K562 (cell line): ENCODE results near the gene OXTR. TPM values are rescaled to one million over a fixed set of nuclear protein-coding genes. Genes with fewer than 3 reads are reported as not detected.

Experiments
- CCAR2 ChIP-seq: fragments of 200-400 bp; formaldehyde crosslinking; IDR thresholded peaks from 2 replicates; pipeline ENCODE4 v1.6.1; 2017; ENCODE audit warnings: mild to moderate bottlenecking, low read depth, low read length
- NFE2L1 ChIP-seq: fragments of 450-650 bp; IDR thresholded peaks from 2 replicates; pipeline ENCODE4 v1.6.1; 2016; ENCODE audit warnings: missing genetic modification characterization, low read depth, mild to moderate bottlenecking, missing compliant biosample characterization, moderate library complexity, borderline replicate concordance
- NR2C2 ChIP-seq, 2 experiments: fragments of 200-800 bp in 1 of 2; sonication (Bioruptor generic) in 1 of 2; sonication (generic) in 1 of 2; formaldehyde crosslinking in 1 of 2; IDR thresholded peaks; 2 replicates each; pipeline versions ENCODE4 v1.6.1 to v1.8.0; 2016 to 2022; ENCODE audit warnings: mild to moderate bottlenecking in 1 of 2, missing compliant biosample characterization in 1 of 2, missing genetic modification characterization in 1 of 2, missing genetic modification reagents in 1 of 2
- TSC22D4 ChIP-seq: fragments of 450-650 bp; IDR thresholded peaks from 2 replicates; pipeline ENCODE4 v1.6.1; 2016; ENCODE audit warnings: missing genetic modification characterization, missing biosample characterization, control low read depth
- YY1 ChIP-seq, 3 experiments: IDR thresholded peaks; 2 replicates each; pipeline ENCODE4 v1.6.1; 2011; ENCODE audit warnings: low read length in 2 of 3, mild to moderate bottlenecking in 2 of 3, moderate library complexity in 2 of 3, borderline replicate concordance in 1 of 3, control low read depth in 1 of 3, low read depth in 1 of 3; ENCODE audit not compliant: insufficient read depth in 3 of 3, insufficient replicate concordance in 2 of 3, control insufficient read depth in 1 of 3, insufficient read length in 1 of 3; ENCODE audit errors: extremely low read depth in 1 of 3
- ZNF124 ChIP-seq: sonication (generic); formaldehyde crosslinking; IDR thresholded peaks from 2 replicates; pipeline ENCODE4 v1.8.1; 2022; ENCODE audit warnings: missing genetic modification reagents
- polyA plus RNA-seq, 8 experiments: library from polyadenylated mRNA; depleted of rRNA in 4 of 8; stranded (reverse) in 5 of 8; unstranded in 3 of 8; fragments of >200 nt; fragmentation: Nextera tagmentation in 2 of 8; fragmentation: Illumina TruSeq in 1 of 8; extraction: Ambion mirVana in 2 of 8; extraction: Trizol in 1 of 8; gene quantifications; 2 replicates each; pipeline versions ENCODE4 v1.2.1 to v1.2.3, GENCODE V29; 2011 to 2014; ENCODE audit warnings: inconsistent platforms in 1 of 8, missing spikeins in 1 of 8
- total RNA-seq, 7 experiments: library from RNA; depleted of rRNA in 6 of 7; stranded (reverse); fragments of >200 nt in 6 of 7; fragmentation: Illumina TruSeq in 2 of 7; extraction: Trizol in 2 of 7; gene quantifications; 2 replicates each; pipeline versions ENCODE4 v1.2.1 to v1.2.3, GENCODE V29; 2011 to 2021; ENCODE audit warnings: low replicate concordance in 1 of 7
- TF ChIP-seq, protein P1 (sequence below): fragments of 450-650 bp; IDR thresholded peaks from 2 replicates; pipeline ENCODE4 v1.6.1; 2017; ENCODE audit warnings: antibody characterized with exemption, mild to moderate bottlenecking
- TF ChIP-seq, protein P2 (sequence below), 2 experiments: fragments of 450-650 bp; IDR thresholded peaks; 2 replicates each; pipeline ENCODE4 v1.6.1; 2018; ENCODE audit warnings: mild to moderate bottlenecking in 2 of 2, low read depth in 1 of 2; ENCODE audit not compliant: partially characterized antibody in 2 of 2

Gene OXTR
- total and polyA plus RNA-seq, 9 of the 15 experiments (the other 6 are each of a cell fraction or from before 2014, with no cell fraction given) = 0.14 to 1.3 (median 0.80) TPM

DNA sequence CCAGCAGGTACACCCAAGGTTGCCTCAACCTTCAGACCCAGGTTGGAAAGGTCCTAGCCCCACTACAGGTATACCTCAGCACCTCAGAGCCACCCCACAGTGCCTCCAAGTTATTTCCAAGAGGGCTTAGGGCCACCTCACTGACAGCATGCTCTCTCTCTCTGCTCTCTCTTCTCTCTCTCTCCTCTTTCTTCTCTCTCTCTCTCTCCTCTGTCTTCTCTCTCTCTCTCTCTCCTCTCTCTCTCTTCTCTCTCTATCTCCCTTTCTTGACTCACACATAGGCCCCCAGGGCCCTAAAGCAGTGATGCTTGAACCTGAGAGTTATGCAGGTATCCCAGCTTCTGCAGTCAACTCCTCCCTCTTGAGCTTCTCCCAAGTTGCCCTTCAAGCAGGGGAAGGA, 31.6 kb downstream of the OXTR start (continued):
- TF ChIP-seq, protein P1, sequence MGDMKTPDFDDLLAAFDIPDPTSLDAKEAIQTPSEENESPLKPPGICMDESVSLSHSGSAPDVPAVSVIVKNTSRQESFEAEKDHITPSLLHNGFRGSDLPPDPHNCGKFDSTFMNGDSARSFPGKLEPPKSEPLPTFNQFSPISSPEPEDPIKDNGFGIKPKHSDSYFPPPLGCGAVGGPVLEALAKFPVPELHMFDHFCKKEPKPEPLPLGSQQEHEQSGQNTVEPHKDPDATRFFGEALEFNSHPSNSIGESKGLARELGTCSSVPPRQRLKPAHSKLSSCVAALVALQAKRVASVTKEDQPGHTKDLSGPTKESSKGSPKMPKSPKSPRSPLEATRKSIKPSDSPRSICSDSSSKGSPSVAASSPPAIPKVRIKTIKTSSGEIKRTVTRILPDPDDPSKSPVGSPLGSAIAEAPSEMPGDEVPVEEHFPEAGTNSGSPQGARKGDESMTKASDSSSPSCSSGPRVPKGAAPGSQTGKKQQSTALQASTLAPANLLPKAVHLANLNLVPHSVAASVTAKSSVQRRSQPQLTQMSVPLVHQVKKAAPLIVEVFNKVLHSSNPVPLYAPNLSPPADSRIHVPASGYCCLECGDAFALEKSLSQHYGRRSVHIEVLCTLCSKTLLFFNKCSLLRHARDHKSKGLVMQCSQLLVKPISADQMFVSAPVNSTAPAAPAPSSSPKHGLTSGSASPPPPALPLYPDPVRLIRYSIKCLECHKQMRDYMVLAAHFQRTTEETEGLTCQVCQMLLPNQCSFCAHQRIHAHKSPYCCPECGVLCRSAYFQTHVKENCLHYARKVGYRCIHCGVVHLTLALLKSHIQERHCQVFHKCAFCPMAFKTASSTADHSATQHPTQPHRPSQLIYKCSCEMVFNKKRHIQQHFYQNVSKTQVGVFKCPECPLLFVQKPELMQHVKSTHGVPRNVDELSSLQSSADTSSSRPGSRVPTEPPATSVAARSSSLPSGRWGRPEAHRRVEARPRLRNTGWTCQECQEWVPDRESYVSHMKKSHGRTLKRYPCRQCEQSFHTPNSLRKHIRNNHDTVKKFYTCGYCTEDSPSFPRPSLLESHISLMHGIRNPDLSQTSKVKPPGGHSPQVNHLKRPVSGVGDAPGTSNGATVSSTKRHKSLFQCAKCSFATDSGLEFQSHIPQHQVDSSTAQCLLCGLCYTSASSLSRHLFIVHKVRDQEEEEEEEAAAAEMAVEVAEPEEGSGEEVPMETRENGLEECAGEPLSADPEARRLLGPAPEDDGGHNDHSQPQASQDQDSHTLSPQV = no peak
- TF ChIP-seq YY1 (IDR thresholded peaks at IDR 0.05; ENCODE audit: borderline replicate concordance in 1 of 3, control insufficient read depth in 1 of 3, extremely low read depth in 1 of 3, insufficient read depth in 3 of 3, insufficient read length in 1 of 3, insufficient replicate concordance in 2 of 3, low read depth in 1 of 3, low read length in 2 of 3) (no peak), TSC22D4 (tag) (no peak), NFE2L1 (tag) (no peak), ZNF124 (CRISPR knock-in tag) (no peak), NR2C2 (CRISPR knock-in tag; IDR thresholded peaks at IDR 0.05) (no peak), NR2C2 (tag; IDR thresholded peaks at IDR 0.05) (no peak), CCAR2 (no peak)
- TF ChIP-seq, protein P2, sequence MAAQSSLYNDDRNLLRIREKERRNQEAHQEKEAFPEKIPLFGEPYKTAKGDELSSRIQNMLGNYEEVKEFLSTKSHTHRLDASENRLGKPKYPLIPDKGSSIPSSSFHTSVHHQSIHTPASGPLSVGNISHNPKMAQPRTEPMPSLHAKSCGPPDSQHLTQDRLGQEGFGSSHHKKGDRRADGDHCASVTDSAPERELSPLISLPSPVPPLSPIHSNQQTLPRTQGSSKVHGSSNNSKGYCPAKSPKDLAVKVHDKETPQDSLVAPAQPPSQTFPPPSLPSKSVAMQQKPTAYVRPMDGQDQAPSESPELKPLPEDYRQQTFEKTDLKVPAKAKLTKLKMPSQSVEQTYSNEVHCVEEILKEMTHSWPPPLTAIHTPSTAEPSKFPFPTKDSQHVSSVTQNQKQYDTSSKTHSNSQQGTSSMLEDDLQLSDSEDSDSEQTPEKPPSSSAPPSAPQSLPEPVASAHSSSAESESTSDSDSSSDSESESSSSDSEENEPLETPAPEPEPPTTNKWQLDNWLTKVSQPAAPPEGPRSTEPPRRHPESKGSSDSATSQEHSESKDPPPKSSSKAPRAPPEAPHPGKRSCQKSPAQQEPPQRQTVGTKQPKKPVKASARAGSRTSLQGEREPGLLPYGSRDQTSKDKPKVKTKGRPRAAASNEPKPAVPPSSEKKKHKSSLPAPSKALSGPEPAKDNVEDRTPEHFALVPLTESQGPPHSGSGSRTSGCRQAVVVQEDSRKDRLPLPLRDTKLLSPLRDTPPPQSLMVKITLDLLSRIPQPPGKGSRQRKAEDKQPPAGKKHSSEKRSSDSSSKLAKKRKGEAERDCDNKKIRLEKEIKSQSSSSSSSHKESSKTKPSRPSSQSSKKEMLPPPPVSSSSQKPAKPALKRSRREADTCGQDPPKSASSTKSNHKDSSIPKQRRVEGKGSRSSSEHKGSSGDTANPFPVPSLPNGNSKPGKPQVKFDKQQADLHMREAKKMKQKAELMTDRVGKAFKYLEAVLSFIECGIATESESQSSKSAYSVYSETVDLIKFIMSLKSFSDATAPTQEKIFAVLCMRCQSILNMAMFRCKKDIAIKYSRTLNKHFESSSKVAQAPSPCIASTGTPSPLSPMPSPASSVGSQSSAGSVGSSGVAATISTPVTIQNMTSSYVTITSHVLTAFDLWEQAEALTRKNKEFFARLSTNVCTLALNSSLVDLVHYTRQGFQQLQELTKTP (IDR thresholded peaks at IDR 0.05; ENCODE audit: low read depth in 1 of 2, partially characterized antibody in 2 of 2) = no peak
- TF ChIP-seq, all 486 proteins: peak for 0
